Subcutaneous abdominal adipose tissue (tissue), 5 donors: Measurements from ENCODE around the gene GPR68.

Experiments
- H3K27ac ChIP-seq: one replicate; pipeline ENCODE4 v1.7.0; 2013; ENCODE audit warnings: low read depth, mild to moderate bottlenecking, inconsistent platforms, low read length, moderate library complexity
- H3K27me3 ChIP-seq, 5 donors: one replicate each; pipeline ENCODE4 v1.7.0; 2013; ENCODE audit warnings: low read length in 5 of 5, inconsistent platforms in 1 of 5; ENCODE audit not compliant: control insufficient read depth in 5 of 5, insufficient read depth in 4 of 5
- H3K36me3 ChIP-seq, 5 donors: one replicate each; pipeline ENCODE4 v1.7.0; 2013; ENCODE audit warnings: low read length in 5 of 5; ENCODE audit not compliant: control insufficient read depth in 5 of 5, insufficient read depth in 5 of 5
- H3K4me1 ChIP-seq, 5 donors: one replicate each; pipeline ENCODE4 v1.7.0; 2013; ENCODE audit warnings: low read length in 5 of 5, mild to moderate bottlenecking in 3 of 5, moderate library complexity in 1 of 5; ENCODE audit not compliant: control insufficient read depth in 5 of 5, insufficient read depth in 5 of 5
- H3K4me3 ChIP-seq, 5 donors: one replicate each; pipeline ENCODE4 v1.7.0; 2013; ENCODE audit warnings: low read length in 5 of 5, low read depth in 1 of 5
- H3K9ac ChIP-seq, 5 donors: one replicate each; pipeline ENCODE4 v1.7.0; 2013; ENCODE audit warnings: low read length in 5 of 5, mild to moderate bottlenecking in 4 of 5, moderate library complexity in 3 of 5
- H3K9me3 ChIP-seq, 5 donors: one replicate each; pipeline ENCODE4 v1.7.0; 2013; ENCODE audit warnings: low read length in 5 of 5; ENCODE audit not compliant: control insufficient read depth in 5 of 5
- donor health status: healthy.
- donor health status: healthy.
- donor health status: healthy.
- donor health status: healthy.
- donor health status: healthy.

GPR68 gene

GRCh38 chr14:91221270-91221669, 23.2 kb downstream of the GPR68 start:
- Histone ChIP-seq H3K27me3 (no peaks in the 10 kb centered on the region), H3K36me3 (peaks cover 0 to 53% (median 28%) of the 10 kb centered on the region in 5 donors), H3K27ac (no peak overlapping the region), H3K9ac (no peak overlapping the region), H3K4me3 (no peak overlapping the region), H3K9me3 (no peaks in the 10 kb centered on the region), H3K4me1 (peaks cover 2 to 48% (median 18%) of the 10 kb centered on the region in 5 donors)

- Histone ChIP-seq H3K27ac (no peak overlapping the region), H3K9ac (no peak overlapping the region), H3K36me3 (peaks cover 0 to 60% (median 34%) of the 10 kb centered on the region in 5 donors), H3K27me3 (no peaks in the 10 kb centered on the region), H3K9me3 (no peaks in the 10 kb centered on the region), H3K4me1 (peaks cover 2 to 48% (median 18%) of the 10 kb centered on the region in 5 donors), H3K4me3 (no peak overlapping the region)
Measured at GRCh38 chr14:91220581-91221000, 23.9 kb downstream of the GPR68 start.

GRCh38 chr14:91219517-91220389, 24.8 kb downstream of the GPR68 start:
- peaks cover 0 to 59% (median 33%) of the 10 kb centered on the region in 5 donors for H3K36me3 ChIP-seq
- no peak overlapping the region for H3K9ac ChIP-seq
- H3K4me1 ChIP-seq, result peaks cover 2 to 48% (median 18%) of the 10 kb centered on the region in 5 donors

GRCh38 chr14:91218014-91218413, 26.5 kb downstream of the GPR68 start:
- H3K27ac ChIP-seq, result no peak overlapping the region
- H3K36me3 ChIP-seq, result peaks cover 0 to 63% (median 36%) of the 10 kb centered on the region in 5 donors

More at GRCh38 chr14:91219517-91220389, 24.8 kb downstream of the GPR68 start:
- Histone ChIP-seq H3K27ac (no peak overlapping the region), H3K9me3 (no peaks in the 10 kb centered on the region), H3K4me3 (no peak overlapping the region), H3K27me3 (no peaks in the 10 kb centered on the region)

GRCh38 chr14:91216731-91217226, 27.7 kb downstream of the GPR68 start:
- H3K36me3 ChIP-seq, result peaks cover 4 to 65% (median 40%) of the 10 kb centered on the region in 5 donors
- no peak overlapping the region for H3K27ac ChIP-seq
- H3K4me3 ChIP-seq, result no peak overlapping the region
- no peaks in the 10 kb centered on the region for H3K9me3 ChIP-seq
- no peak overlapping the region for H3K9ac ChIP-seq
- no peaks in the 10 kb centered on the region for H3K27me3 ChIP-seq
- peaks cover 0 to 24% (median 2%) of the 10 kb centered on the region in 5 donors for H3K4me1 ChIP-seq

More at GRCh38 chr14:91218014-91218413, 26.5 kb downstream of the GPR68 start:
- Histone ChIP-seq H3K4me3 (no peak overlapping the region), H3K9ac (no peak overlapping the region), H3K9me3 (no peaks in the 10 kb centered on the region), H3K4me1 (peaks cover 0 to 36% (median 7%) of the 10 kb centered on the region in 5 donors), H3K27me3 (no peaks in the 10 kb centered on the region)

GRCh38 chr14:91215381-91215780, 29.1 kb downstream of the GPR68 start:
- Histone ChIP-seq H3K36me3 (peaks cover 14 to 65% (median 38%) of the 10 kb centered on the region in 5 donors), H3K4me3 (no peak overlapping the region), H3K4me1 (peaks cover 0 to 12% (median 0%) of the 10 kb centered on the region in 5 donors), H3K27me3 (no peaks in the 10 kb centered on the region), H3K9me3 (peaks cover 0 to 3% (median 0%) of the 10 kb centered on the region in 5 donors), H3K9ac (no peak overlapping the region), H3K27ac (no peak overlapping the region)

- Histone ChIP-seq H3K4me3 (no peak overlapping the region), H3K9ac (no peak overlapping the region), H3K9me3 (peaks cover 0 to 3% (median 0%) of the 10 kb centered on the region in 5 donors), H3K27ac (no peak overlapping the region), H3K4me1 (peaks cover 0 to 6% (median 0%) of the 10 kb centered on the region in 5 donors), H3K36me3 (peaks cover 14 to 64% (median 41%) of the 10 kb centered on the region in 5 donors), H3K27me3 (no peaks in the 10 kb centered on the region)
Measured at GRCh38 chr14:91214306-91214705, 30.2 kb downstream of the GPR68 start.

GRCh38 chr14:91211017-91211416, 33.5 kb downstream of the GPR68 start:
- H3K27me3 ChIP-seq, result no peaks in the 10 kb centered on the region
- H3K4me3 ChIP-seq, result no peak overlapping the region
- peaks cover 14 to 69% (median 41%) of the 10 kb centered on the region in 5 donors for H3K36me3 ChIP-seq

GRCh38 chr14:91207008-91207407, 37.5 kb downstream of the GPR68 start:
- no peak overlapping the region for H3K9ac ChIP-seq
- H3K27me3 ChIP-seq, result no peaks in the 10 kb centered on the region
- peaks cover 0 to 3% (median 0%) of the 10 kb centered on the region in 5 donors for H3K9me3 ChIP-seq
- peaks cover 0 to 11% (median 8%) of the 10 kb centered on the region in 5 donors for H3K4me1 ChIP-seq
- H3K4me3 ChIP-seq, result no peak overlapping the region
- peaks cover 18 to 86% (median 54%) of the 10 kb centered on the region in 5 donors for H3K36me3 ChIP-seq
- H3K27ac ChIP-seq, result no peak overlapping the region

More at GRCh38 chr14:91211017-91211416, 33.5 kb downstream of the GPR68 start:
- no peak overlapping the region for H3K9ac ChIP-seq
- H3K27ac ChIP-seq, result no peak overlapping the region
- H3K9me3 ChIP-seq, result peaks cover 0 to 3% (median 0%) of the 10 kb centered on the region in 5 donors
- H3K4me1 ChIP-seq, result no peaks in the 10 kb centered on the region

GRCh38 chr14:91205459-91205858, 39.0 kb downstream of the GPR68 start:
- Histone ChIP-seq H3K27me3 (no peaks in the 10 kb centered on the region), H3K27ac (no peak overlapping the region), H3K36me3 (peaks cover 8 to 81% (median 49%) of the 10 kb centered on the region in 5 donors), H3K4me3 (no peak overlapping the region), H3K4me1 (peaks cover 0 to 12% (median 9%) of the 10 kb centered on the region in 5 donors), H3K9me3 (no peaks in the 10 kb centered on the region), H3K9ac (no peak overlapping the region)
